Spleen (tissue), 7 donors: ENCODE results near the gene PARD3B.

Experiments used
- POLR2AphosphoS5 ChIP-seq, 3 donors: sonication (generic); formaldehyde crosslinking; IDR thresholded peaks; one replicate each; pipeline ENCODE4 v1.5.1; 2017; ENCODE audit warnings: antibody characterized with exemption in 3 of 3
- TF ChIP-seq, protein P1 (sequence below), 11 experiments: fragments of 200-600 bp in 7 of 11; fragments of 450-650 bp in 4 of 11; sonication (generic) in 4 of 11; IDR thresholded peaks in 8 of 11; conservative IDR thresholded peaks in 3 of 11; 1 replicate in 7 of 11; 2 replicates in 4 of 11; pipeline versions ENCODE4 v1.4.0 to v1.8.0; 2016 to 2021; ENCODE audit warnings: antibody characterized with exemption in 11 of 11, inconsistent platforms in 4 of 11, mild to moderate bottlenecking in 1 of 11
- donor health status: DM: no; HTN: no; CAD: no; lungs with moderate emphysema.
- donor health status: DM: no; HTN: no; CAD: no.
- donor health status: DM: no; HTN: no; CAD: no.

DNA sequence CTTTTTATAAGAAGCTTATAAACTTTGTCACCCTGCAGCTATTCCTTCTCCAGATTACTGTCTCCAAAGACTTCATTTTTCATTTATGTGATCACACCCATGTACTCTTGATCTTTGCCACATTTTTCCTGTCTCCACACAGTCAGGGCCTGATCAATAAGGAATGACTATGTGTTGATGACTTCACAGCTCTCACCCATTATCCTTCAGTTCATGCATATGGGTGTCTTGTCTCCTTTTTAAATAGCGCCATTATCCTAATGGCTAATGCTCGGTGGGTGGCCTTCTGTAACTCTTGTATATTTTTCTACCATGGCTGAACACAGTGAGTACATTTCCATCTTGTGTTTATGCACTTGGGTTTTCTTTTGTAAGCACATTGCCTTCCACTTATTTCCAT lies 801.4 kb downstream of the PARD3B start:
- TF ChIP-seq POLR2AphosphoS5 (IDR thresholded peaks at IDR 0.05), result no peak
- TF ChIP-seq, protein P1, sequence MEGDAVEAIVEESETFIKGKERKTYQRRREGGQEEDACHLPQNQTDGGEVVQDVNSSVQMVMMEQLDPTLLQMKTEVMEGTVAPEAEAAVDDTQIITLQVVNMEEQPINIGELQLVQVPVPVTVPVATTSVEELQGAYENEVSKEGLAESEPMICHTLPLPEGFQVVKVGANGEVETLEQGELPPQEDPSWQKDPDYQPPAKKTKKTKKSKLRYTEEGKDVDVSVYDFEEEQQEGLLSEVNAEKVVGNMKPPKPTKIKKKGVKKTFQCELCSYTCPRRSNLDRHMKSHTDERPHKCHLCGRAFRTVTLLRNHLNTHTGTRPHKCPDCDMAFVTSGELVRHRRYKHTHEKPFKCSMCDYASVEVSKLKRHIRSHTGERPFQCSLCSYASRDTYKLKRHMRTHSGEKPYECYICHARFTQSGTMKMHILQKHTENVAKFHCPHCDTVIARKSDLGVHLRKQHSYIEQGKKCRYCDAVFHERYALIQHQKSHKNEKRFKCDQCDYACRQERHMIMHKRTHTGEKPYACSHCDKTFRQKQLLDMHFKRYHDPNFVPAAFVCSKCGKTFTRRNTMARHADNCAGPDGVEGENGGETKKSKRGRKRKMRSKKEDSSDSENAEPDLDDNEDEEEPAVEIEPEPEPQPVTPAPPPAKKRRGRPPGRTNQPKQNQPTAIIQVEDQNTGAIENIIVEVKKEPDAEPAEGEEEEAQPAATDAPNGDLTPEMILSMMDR (IDR thresholded peaks at IDR 0.05 in 8 of 11, conservative IDR thresholded peaks at IDR 0.05 in 3 of 11), result no peak
